Upper lobe of left lung (tissue), 6 donors: Measurements from ENCODE around the gene MYLK3. TPM values are rescaled to one million over a fixed set of nuclear protein-coding genes. Genes with fewer than 3 reads are reported as not detected.

Experiments
- ATAC-seq, 2 donors: fragments of 200-7000 bp; cut with Tn5 transposase; one replicate each; pipeline ENCODE4 v1.9.1; 2022; ENCODE audit warnings: mild to moderate bottlenecking in 2 of 2, moderate library complexity in 2 of 2; ENCODE audit not compliant: low FRiP score in 2 of 2
- DNase-seq, 2 donors: peaks; one replicate each; pipeline ENCODE4 v3.0.0-alpha.2; 2019 to 2020
- H3K27ac ChIP-seq, 4 donors: fragments of 200-600 bp; sonication (generic); one replicate each; pipeline ENCODE4 v1.5.1; 2016 to 2019
- H3K27me3 ChIP-seq, 4 donors: fragments of 200-600 bp; sonication (generic); one replicate each; pipeline ENCODE4 v1.5.1; 2017 to 2019
- H3K36me3 ChIP-seq, 4 donors: fragments of 200-600 bp; sonication (generic); one replicate each; pipeline ENCODE4 v1.5.1; 2016 to 2019
- H3K4me1 ChIP-seq, 4 donors: fragments of 200-600 bp; sonication (generic); one replicate each; pipeline ENCODE4 v1.5.1; 2018 to 2019
- H3K4me3 ChIP-seq, 4 donors: fragments of 200-600 bp; sonication (generic); one replicate each; pipeline ENCODE4 v1.5.1; 2017 to 2019; ENCODE audit warnings: mild to moderate bottlenecking in 2 of 4, moderate library complexity in 1 of 4
- H3K9me3 ChIP-seq, 4 donors: fragments of 200-600 bp; sonication (generic); one replicate each; pipeline ENCODE4 v1.5.1; 2018 to 2019
- CTCF ChIP-seq, 6 experiments: fragments of 450-650 bp in 4 of 6; fragments of 200-600 bp in 2 of 6; sonication (generic) in 2 of 6; IDR thresholded peaks; one replicate each; pipeline ENCODE4 v1.5.1; 2016 to 2019; ENCODE audit warnings: antibody characterized with exemption in 6 of 6
- EP300 ChIP-seq, 4 donors: sonication (generic); formaldehyde crosslinking; IDR thresholded peaks; one replicate each; pipeline ENCODE4 v1.5.1; 2017; ENCODE audit warnings: antibody characterized with exemption in 4 of 4, control low read depth in 2 of 4
- POLR2A ChIP-seq, 4 donors: fragments of 450-650 bp; IDR thresholded peaks; one replicate each; pipeline ENCODE4 v1.5.1; 2016 to 2017; ENCODE audit warnings: antibody characterized with exemption in 4 of 4, mild to moderate bottlenecking in 2 of 4
- POLR2AphosphoS5 ChIP-seq, 2 donors: sonication (generic); formaldehyde crosslinking; IDR thresholded peaks; one replicate each; pipeline ENCODE4 v1.5.1; 2017; ENCODE audit warnings: antibody characterized with exemption in 2 of 2
- WGBS, 2 donors: methylation state at CpG; one replicate each; pipeline ENCODE4 v1.1.5; 2017 to 2018; 5-methylcytosine and 5-hydroxymethylcytosine counted together
- total RNA-seq, 6 donors: library from RNA; depleted of rRNA in 4 of 6; stranded (reverse); fragments of >200 nt in 4 of 6; gene quantifications; one replicate each; pipeline versions ENCODE4 v1.1.0 to v1.2.1, GENCODE V29; 2016 to 2021
- donor health status: DM: no; HTN: no; CAD: no; lungs with moderate emphysema.
- donor health status: DM: no; HTN: yes; CAD: no; lungs with severe emphysema.

The MYLK3 gene
- total RNA-seq, 6 donors from 2014 or later: 0.11 to 4.2 (median 1.1) TPM

- Histone ChIP-seq H3K4me1 (no peaks in the 10 kb centered on the region), H3K4me3 (no peak overlapping the region), H3K36me3 (no peaks in the 10 kb centered on the region), H3K27ac (no peak overlapping the region), H3K27me3 (no peaks in the 10 kb centered on the region), H3K9me3 (no peaks in the 10 kb centered on the region)
- no peak for ATAC-seq
- no peak for TF ChIP-seq POLR2AphosphoS5 (IDR thresholded peaks at IDR 0.05)
- no peak for TF ChIP-seq CTCF (IDR thresholded peaks at IDR 0.05)
- no peak for TF ChIP-seq POLR2A (IDR thresholded peaks at IDR 0.05)
- TF ChIP-seq EP300 (IDR thresholded peaks at IDR 0.05): no peak
- DNase-seq: no peak
- 75 to 79% methylated on average over 4 to 9 of the region's 12 CpGs for WGBS, 2 donors
Observed at GRCh38 chr16:46736695-46737094, 11.4 kb downstream of the MYLK3 start.

GRCh38 chr16:46733319-46733830 is 14.8 kb downstream of the MYLK3 start:
- TF ChIP-seq POLR2A (IDR thresholded peaks at IDR 0.05): no peak
- TF ChIP-seq POLR2AphosphoS5 (IDR thresholded peaks at IDR 0.05): no peak
- no peak for TF ChIP-seq CTCF (IDR thresholded peaks at IDR 0.05)
- TF ChIP-seq EP300 (IDR thresholded peaks at IDR 0.05): no peak
- H3K27ac ChIP-seq: no peak overlapping the region

GRCh38 chr16:46732561-46732960 is 15.6 kb downstream of the MYLK3 start:
- ATAC-seq (peak in 1 of 2 donors; percentile 11), DNase-seq (no peak)
- Histone ChIP-seq H3K36me3 (no peaks in the 10 kb centered on the region), H3K4me1 (no peaks in the 10 kb centered on the region), H3K27me3 (no peaks in the 10 kb centered on the region), H3K4me3 (no peak overlapping the region), H3K9me3 (no peaks in the 10 kb centered on the region), H3K27ac (no peak overlapping the region)
- 75 to 89% methylated on average over 4 of the region's 4 CpGs for WGBS, 2 donors
- TF ChIP-seq POLR2AphosphoS5 (IDR thresholded peaks at IDR 0.05): no peak
- no peak for TF ChIP-seq EP300 (IDR thresholded peaks at IDR 0.05)
- no peak for TF ChIP-seq POLR2A (IDR thresholded peaks at IDR 0.05)
- TF ChIP-seq CTCF (IDR thresholded peaks at IDR 0.05): no peak

More at GRCh38 chr16:46733319-46733830, 14.8 kb downstream of the MYLK3 start:
- Histone ChIP-seq H3K4me3 (no peak overlapping the region), H3K4me1 (no peaks in the 10 kb centered on the region), H3K27me3 (no peaks in the 10 kb centered on the region), H3K9me3 (no peaks in the 10 kb centered on the region), H3K36me3 (no peaks in the 10 kb centered on the region)
- DNase-seq: no peak
- 85 to 86% methylated on average over 6 to 9 of the region's 9 CpGs for WGBS, 2 donors
- no peak for ATAC-seq

GRCh38 chr16:46731691-46732555 is 16.2 kb downstream of the MYLK3 start:
- no peak for TF ChIP-seq POLR2AphosphoS5 (IDR thresholded peaks at IDR 0.05)
- no peak for TF ChIP-seq POLR2A (IDR thresholded peaks at IDR 0.05)
- TF ChIP-seq EP300 (IDR thresholded peaks at IDR 0.05): no peak
- no peak for TF ChIP-seq CTCF (IDR thresholded peaks at IDR 0.05)
- peak in 1 of 2 donors; percentile 69 for DNase-seq
- no peak for ATAC-seq
- Histone ChIP-seq H3K4me1 (no peaks in the 10 kb centered on the region), H3K4me3 (no peak overlapping the region), H3K36me3 (no peaks in the 10 kb centered on the region), H3K27ac (no peak overlapping the region), H3K9me3 (no peaks in the 10 kb centered on the region), H3K27me3 (no peaks in the 10 kb centered on the region)
- 78% methylated on average over 23 of the region's 23 CpGs; no CpG with 5 or more reads in 1 of the 2 donors for WGBS, 2 donors
